ENCODE results near the gene USP48.
"Not testable (repeated sequence)": the region's sequence is repeated elsewhere in the genome, so short reads cannot be mapped to it uniquely, and the experiment has no call there.

The USP48 gene

GRCh38 chr1:21814241-21814918 is 31.4 kb upstream of the USP48 start:
- DNase-seq: peak in 3 of 6 experiments; percentile 23 to 56 (median 36)

- no peak for DNase-seq
Measured at GRCh38 chr1:21813542-21813941, 30.6 kb upstream of the USP48 start.

GRCh38 chr1:21811875-21812305 is 28.9 kb upstream of the USP48 start, which contains the start of gene LDLRAD2:
Gene LDLRAD2 (plus strand): TSS chr1:21812265. CDS start chr1:21812452, 187 bp downstream.
- no peak for DNase-seq

GRCh38 chr1:21804536-21804935 is 21.6 kb upstream of the USP48 start:
- DNase-seq: no peak

- DNase-seq: no peak
Measured at GRCh38 chr1:21801100-21801499, 18.2 kb upstream of the USP48 start.

GRCh38 chr1:21799730-21800129 is 16.8 kb upstream of the USP48 start:
- no peak for DNase-seq

- DNase-seq: no peak
Measured at GRCh38 chr1:21795075-21795474, 12.1 kb upstream of the USP48 start.

GRCh38 chr1:21794656-21795055 is 11.7 kb upstream of the USP48 start:
- DNase-seq: no peak

GRCh38 chr1:21793104-21793503 is 10.2 kb upstream of the USP48 start:
- DNase-seq: no peak

- no peak for DNase-seq
Measured at GRCh38 chr1:21786640-21787039, 3.7 kb upstream of the USP48 start.

GRCh38 chr1:21785764-21786163 is 2.8 kb upstream of the USP48 start:
- not testable (repeated sequence) for DNase-seq

- no peak for DNase-seq
Measured at GRCh38 chr1:21783679-21784603, 992 bp upstream of the USP48 start.

- DNase-seq: peak in 3 of 6 experiments; percentile 24 to 45 (median 32)
Measured at GRCh38 chr1:21782349-21782867, 541 bp downstream of the USP48 start.

GRCh38 chr1:21781815-21782348 is 1.1 kb downstream of the USP48 start:
- DNase-seq: no peak

GRCh38 chr1:21779613-21780521 is 3.1 kb downstream of the USP48 start:
- no peak for DNase-seq

GRCh38 chr1:21778405-21778727 is 4.6 kb downstream of the USP48 start:
- no peak for DNase-seq

GRCh38 chr1:21776925-21777324 is 6.0 kb downstream of the USP48 start:
- DNase-seq: not testable (repeated sequence)

- DNase-seq: no peak
Measured at GRCh38 chr1:21775985-21776562, 6.9 kb downstream of the USP48 start.

- no peak for DNase-seq
Measured at GRCh38 chr1:21775550-21775914, 7.4 kb downstream of the USP48 start.

- no peak for DNase-seq
Measured at GRCh38 chr1:21774835-21775549, 8.0 kb downstream of the USP48 start.

GRCh38 chr1:21773585-21773984 is 9.4 kb downstream of the USP48 start:
- DNase-seq: no peak
